D721Med (cell line): ENCODE measurements around the gene EPHA8.

Experiments
- DNase-seq: peaks from one replicate; pipeline ENCODE4 v3.0.0; 2011; ENCODE audit warnings: low spot score; ENCODE audit not compliant: insufficient read length
- FAIRE-seq: peaks from 2 replicates; lab custom pipeline; 2011; peaks lifted over from hg19 to GRCh38; lab: Jason Lieb, UNC
- TF ChIP-seq, protein P1 (sequence below): IDR thresholded peaks from 2 replicates; pipeline ENCODE4 v1.5.1; 2012; ENCODE audit warnings: mild to moderate bottlenecking, control low read depth; ENCODE audit not compliant: insufficient read depth; ENCODE audit errors: missing control alignments

The EPHA8 gene

DNA sequence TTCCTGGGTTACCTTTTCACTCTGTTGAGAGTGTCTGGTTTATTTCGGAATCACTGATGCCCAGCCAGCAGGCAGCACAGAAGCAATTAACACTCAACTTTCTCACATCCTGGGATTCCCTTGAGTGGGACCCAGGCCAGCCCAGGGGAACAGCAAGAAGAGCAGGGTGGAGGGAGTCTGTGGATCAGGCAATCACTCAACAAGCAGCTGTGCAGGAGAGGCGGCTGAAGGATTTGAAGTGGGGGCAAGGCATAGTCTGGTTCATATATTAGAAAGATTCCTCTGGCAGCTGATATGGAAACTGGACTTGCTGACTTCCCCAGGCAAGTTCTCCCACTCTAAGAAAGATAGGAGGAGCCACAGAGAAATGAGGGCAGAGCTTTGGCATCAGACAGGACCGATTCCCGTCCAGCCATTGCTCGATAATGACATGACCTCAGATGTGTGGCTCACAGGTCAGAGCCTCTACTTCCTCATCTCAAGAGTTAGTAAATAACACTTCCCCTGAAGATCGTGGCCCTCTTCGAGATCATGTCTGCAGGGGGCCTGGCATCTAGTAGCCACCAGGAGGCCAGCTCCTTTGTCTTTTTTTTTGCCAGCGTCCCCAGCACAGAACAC is 12.4 kb downstream of the EPHA8 start:
- TF ChIP-seq, protein P1, sequence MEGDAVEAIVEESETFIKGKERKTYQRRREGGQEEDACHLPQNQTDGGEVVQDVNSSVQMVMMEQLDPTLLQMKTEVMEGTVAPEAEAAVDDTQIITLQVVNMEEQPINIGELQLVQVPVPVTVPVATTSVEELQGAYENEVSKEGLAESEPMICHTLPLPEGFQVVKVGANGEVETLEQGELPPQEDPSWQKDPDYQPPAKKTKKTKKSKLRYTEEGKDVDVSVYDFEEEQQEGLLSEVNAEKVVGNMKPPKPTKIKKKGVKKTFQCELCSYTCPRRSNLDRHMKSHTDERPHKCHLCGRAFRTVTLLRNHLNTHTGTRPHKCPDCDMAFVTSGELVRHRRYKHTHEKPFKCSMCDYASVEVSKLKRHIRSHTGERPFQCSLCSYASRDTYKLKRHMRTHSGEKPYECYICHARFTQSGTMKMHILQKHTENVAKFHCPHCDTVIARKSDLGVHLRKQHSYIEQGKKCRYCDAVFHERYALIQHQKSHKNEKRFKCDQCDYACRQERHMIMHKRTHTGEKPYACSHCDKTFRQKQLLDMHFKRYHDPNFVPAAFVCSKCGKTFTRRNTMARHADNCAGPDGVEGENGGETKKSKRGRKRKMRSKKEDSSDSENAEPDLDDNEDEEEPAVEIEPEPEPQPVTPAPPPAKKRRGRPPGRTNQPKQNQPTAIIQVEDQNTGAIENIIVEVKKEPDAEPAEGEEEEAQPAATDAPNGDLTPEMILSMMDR: no peak
- DNase-seq (no peak), FAIRE-seq (no peak)

DNA sequence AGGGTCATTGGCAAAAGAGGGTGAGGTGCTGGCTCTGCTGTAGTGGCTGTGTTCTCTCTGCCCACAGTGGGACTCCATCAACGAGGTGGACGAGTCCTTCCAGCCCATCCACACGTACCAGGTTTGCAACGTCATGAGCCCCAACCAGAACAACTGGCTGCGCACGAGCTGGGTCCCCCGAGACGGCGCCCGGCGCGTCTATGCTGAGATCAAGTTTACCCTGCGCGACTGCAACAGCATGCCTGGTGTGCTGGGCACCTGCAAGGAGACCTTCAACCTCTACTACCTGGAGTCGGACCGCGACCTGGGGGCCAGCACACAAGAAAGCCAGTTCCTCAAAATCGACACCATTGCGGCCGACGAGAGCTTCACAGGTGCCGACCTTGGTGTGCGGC is 12.9 kb downstream of the EPHA8 start:
- FAIRE-seq (no peak), DNase-seq (no peak)
- TF ChIP-seq, protein P1: no peak

DNA sequence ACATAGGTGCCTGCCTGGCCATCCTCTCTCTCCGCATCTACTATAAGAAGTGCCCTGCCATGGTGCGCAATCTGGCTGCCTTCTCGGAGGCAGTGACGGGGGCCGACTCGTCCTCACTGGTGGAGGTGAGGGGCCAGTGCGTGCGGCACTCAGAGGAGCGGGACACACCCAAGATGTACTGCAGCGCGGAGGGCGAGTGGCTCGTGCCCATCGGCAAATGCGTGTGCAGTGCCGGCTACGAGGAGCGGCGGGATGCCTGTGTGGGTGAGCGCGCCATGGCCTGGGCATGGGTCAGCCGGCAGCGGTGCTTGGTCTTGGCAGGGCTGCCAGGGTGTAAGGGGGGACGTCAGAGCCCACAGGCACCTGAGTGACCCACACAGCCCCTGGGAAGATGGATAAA is 13.3 kb downstream of the EPHA8 start:
- TF ChIP-seq, protein P1: no peak
- FAIRE-seq: no peak

DNA sequence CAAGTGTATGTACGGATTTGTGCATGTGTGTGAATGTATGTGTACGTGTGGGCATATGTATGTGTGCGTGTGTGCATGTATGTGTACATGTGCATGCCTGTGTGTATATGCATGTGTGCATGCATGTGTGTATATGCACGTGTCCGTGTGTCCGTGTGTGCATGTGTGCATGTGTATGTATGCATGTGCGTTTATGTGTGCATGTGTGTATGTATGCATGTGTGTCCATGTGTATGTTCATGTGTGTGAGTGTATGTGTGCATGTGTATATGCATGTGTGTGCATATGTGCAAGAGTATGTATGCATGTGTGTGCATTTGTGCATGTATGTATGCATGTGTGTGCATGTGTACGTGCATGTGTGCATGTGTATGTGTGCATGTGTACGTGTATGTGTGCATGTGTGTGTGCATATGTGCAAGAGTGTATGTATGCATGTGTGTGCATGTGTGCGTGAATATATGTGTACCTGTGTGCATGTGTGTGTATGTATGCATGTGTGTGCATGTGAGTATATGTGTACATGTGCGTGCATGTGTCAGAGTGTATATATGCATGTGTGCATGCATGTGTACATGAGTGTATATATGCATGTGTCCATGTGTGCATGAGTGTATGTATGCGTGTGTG is 15.6 kb downstream of the EPHA8 start:
- no peak for FAIRE-seq
- DNase-seq: no peak
- TF ChIP-seq, protein P1: no peak

More for the DNA sequence above, 13.3 kb downstream of the EPHA8 start:
- no peak for DNase-seq

DNA sequence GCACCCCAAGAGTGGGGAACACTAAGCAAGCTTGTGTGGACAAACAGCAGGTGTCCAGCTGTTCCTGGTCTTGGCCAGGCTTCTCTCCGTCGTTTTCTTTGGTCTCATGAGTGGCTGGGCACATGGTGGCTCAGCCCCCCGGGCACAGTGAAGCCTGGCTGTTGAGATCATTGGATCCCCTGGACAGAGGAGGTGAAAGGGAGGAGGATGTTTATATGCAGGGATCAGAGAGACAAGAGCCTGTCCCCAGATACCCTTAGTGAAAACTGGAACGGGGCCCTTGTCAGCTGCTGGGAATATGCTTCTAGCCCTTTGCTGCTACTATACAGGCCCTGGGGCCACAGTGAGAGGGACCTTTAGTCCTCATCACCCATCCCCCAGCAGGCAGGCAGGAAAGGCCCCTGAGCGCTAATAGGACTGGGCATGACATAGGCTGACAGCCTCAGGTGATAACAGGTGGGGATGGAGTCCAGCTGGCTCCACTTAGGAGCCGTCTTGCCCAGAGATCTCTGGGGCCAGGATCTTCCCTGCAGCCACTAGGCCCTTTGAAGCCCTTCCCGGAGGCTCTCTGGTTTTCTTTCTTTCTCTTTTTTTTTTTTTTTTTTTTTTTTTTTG is 16.4 kb downstream of the EPHA8 start:
- TF ChIP-seq, protein P1: no peak
- DNase-seq (no peak), FAIRE-seq (no peak)

DNA sequence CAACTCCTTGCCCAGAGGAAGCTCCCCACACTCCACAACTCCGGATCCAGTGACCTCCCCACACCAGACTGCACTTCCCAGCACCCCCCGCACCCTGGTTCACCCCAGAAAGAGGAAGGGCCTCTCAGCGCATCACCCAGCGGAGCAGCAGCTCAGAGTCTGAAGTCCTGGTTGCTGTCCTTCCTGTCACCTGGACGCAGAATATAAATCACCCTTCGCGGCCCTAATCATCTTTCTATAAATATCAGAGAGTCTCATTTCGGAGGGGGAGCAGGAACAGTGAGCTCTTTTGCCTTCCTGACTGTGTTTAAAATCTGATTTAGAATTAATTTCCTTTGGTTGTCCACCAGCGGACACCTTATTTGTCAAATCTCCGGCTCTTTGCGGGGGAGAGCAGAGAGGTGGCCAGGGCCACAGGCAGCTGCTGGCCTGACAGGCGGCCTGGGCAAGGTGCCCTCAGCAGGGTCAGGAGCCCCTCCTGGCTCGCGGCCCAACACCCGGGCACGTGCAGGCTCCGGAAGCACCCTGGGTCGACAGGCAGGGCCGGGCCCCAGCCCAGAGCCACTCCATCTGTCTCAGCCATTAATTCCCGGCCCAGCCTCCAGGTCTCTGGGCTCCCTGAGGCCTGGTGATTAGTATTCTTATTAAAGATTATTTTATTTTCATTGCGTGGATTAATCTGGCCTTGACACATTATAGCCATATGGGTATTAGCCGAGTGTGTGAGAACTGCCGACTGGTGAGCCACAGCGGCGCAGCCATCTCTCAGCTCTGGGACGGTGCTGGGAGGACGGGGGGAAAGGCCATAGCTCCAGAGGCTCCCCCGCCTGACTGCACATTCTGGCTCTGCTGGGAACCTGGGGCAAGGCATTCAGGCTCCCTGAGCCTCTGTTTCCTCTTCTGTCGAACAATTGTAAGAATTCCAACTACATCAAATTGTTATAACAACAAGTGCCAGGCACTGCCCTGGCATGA is 19.7 kb downstream of the EPHA8 start:
- FAIRE-seq (no peak), DNase-seq (peak; percentile 52)

More for the DNA sequence above, 19.7 kb downstream of the EPHA8 start:
- TF ChIP-seq, protein P1: no peak
